HepG2 (cell line): Measurements from ENCODE around the gene WNT5B. TPM values are rescaled to one million over a fixed set of nuclear protein-coding genes. Genes with fewer than 3 reads are reported as not detected.

Source experiments
- AKAP8 ChIP-seq: sonication (generic); formaldehyde crosslinking; IDR thresholded peaks from 2 replicates; pipeline ENCODE4 v1.5.1; 2020; ENCODE audit warnings: mild to moderate bottlenecking, missing genetic modification reagents
- ARID2 ChIP-seq: sonication (generic); formaldehyde crosslinking; IDR thresholded peaks from 2 replicates; pipeline ENCODE4 v1.8.1; 2022; ENCODE audit warnings: mild to moderate bottlenecking, missing genetic modification reagents, borderline replicate concordance
- ATF1 ChIP-seq: IDR thresholded peaks from 2 replicates; pipeline ENCODE4 v1.6.1; 2016; ENCODE audit warnings: mild to moderate bottlenecking, control low read depth
- DNMT1 ChIP-seq: sonication (generic); formaldehyde crosslinking; IDR thresholded peaks from 2 replicates; pipeline ENCODE4 v1.5.1; 2020; ENCODE audit warnings: mild to moderate bottlenecking, missing genetic modification reagents
- ELF1 ChIP-seq: sonication (generic); formaldehyde crosslinking; IDR thresholded peaks from 2 replicates; pipeline ENCODE4 v1.4.0; 2020; ENCODE audit warnings: missing genetic modification reagents
- ELF3 ChIP-seq: IDR thresholded peaks from 2 replicates; pipeline ENCODE4 v1.6.1; 2016; ENCODE audit warnings: missing genetic modification reagents, missing compliant biosample characterization
- EZH2 ChIP-seq: conservative IDR thresholded peaks from 2 replicates; pipeline ENCODE4 v1.6.1; 2012; ENCODE audit warnings: mild to moderate bottlenecking, low read depth, low read length, moderate library complexity
- HMGA1 ChIP-seq: sonication (generic); formaldehyde crosslinking; conservative IDR thresholded peaks from 2 replicates; pipeline ENCODE4 v1.4.0; 2020; ENCODE audit warnings: missing genetic modification reagents
- RARA ChIP-seq: IDR thresholded peaks from 2 replicates; pipeline ENCODE4 v1.6.1; 2016; ENCODE audit warnings: missing genetic modification reagents, missing compliant biosample characterization
- RBFOX2 ChIP-seq: fragments of 200-400 bp; formaldehyde crosslinking; IDR thresholded peaks from 2 replicates; pipeline ENCODE4 v1.6.1; 2017; ENCODE audit warnings: low read depth, mild to moderate bottlenecking, low read length
- SRY ChIP-seq: sonication (generic); formaldehyde crosslinking; IDR thresholded peaks from 2 replicates; pipeline ENCODE4 v1.8.0; 2022; ENCODE audit warnings: mild to moderate bottlenecking, missing genetic modification reagents
- TFE3 ChIP-seq: IDR thresholded peaks from 2 replicates; pipeline ENCODE4 v1.6.1; 2016
- ZBTB38 ChIP-seq: sonication (generic); formaldehyde crosslinking; IDR thresholded peaks from 2 replicates; pipeline ENCODE4 v1.5.1; 2020; ENCODE audit warnings: mild to moderate bottlenecking, missing genetic modification reagents
- ZFP37 ChIP-seq: sonication (generic); formaldehyde crosslinking; IDR thresholded peaks from 2 replicates; pipeline ENCODE4 v1.4.0; 2020; ENCODE audit warnings: missing genetic modification reagents, borderline replicate concordance
- ZNF20 ChIP-seq: sonication (generic); formaldehyde crosslinking; IDR thresholded peaks from 2 replicates; pipeline ENCODE4 v1.4.0; 2020; ENCODE audit warnings: mild to moderate bottlenecking, moderate library complexity, missing genetic modification reagents
- ZNF282 ChIP-seq: fragments of 450-650 bp; IDR thresholded peaks from 2 replicates; pipeline ENCODE4 v1.6.1; 2018; ENCODE audit not compliant: partially characterized antibody
- ZNF382 ChIP-seq: sonication (generic); formaldehyde crosslinking; IDR thresholded peaks from 2 replicates; pipeline ENCODE4 v1.5.0; 2020; ENCODE audit warnings: missing genetic modification reagents, mild to moderate bottlenecking, borderline replicate concordance
- ZNF460 ChIP-seq: sonication (generic); formaldehyde crosslinking; IDR thresholded peaks from 2 replicates; pipeline ENCODE4 v1.5.1; 2020; ENCODE audit warnings: missing genetic modification reagents, mild to moderate bottlenecking, borderline replicate concordance
- ZNF616 ChIP-seq: sonication (generic); formaldehyde crosslinking; IDR thresholded peaks from 2 replicates; pipeline ENCODE4 v1.5.0; 2020; ENCODE audit warnings: low read depth, mild to moderate bottlenecking, missing genetic modification reagents
- ZNF784 ChIP-seq: sonication (generic); formaldehyde crosslinking; IDR thresholded peaks from 2 replicates; pipeline ENCODE4 v1.5.1; 2020; ENCODE audit warnings: missing genetic modification reagents, mild to moderate bottlenecking, borderline replicate concordance
- polyA plus RNA-seq, 8 experiments: library from polyadenylated mRNA; depleted of rRNA in 3 of 8; stranded (reverse) in 7 of 8; unstranded in 1 of 8; fragments of >200 nt; fragmentation: Illumina TruSeq in 4 of 8; extraction: Trizol in 4 of 8; gene quantifications; 2 replicates each; pipeline versions ENCODE4 v1.2.1 to v1.2.3, GENCODE V29; 2011 to 2016; ENCODE audit warnings: low read depth in 4 of 8, missing spikeins in 1 of 8, mixed read lengths in 1 of 8; ENCODE audit not compliant: insufficient read depth in 1 of 8
- total RNA-seq, 5 experiments: library from RNA; depleted of rRNA; stranded (reverse); fragments of >200 nt; fragmentation: Illumina TruSeq; extraction: Trizol; gene quantifications; 2 replicates each; pipeline ENCODE4 v1.2.3, GENCODE V29; 2016; ENCODE audit warnings: low read depth in 1 of 5
- TF ChIP-seq, protein P1 (sequence below): sonication (generic); formaldehyde crosslinking; IDR thresholded peaks from 2 replicates; pipeline ENCODE4 v1.4.0; 2020; ENCODE audit warnings: missing genetic modification reagents, borderline replicate concordance
- TF ChIP-seq, protein P2 (sequence below): sonication (generic); formaldehyde crosslinking; IDR thresholded peaks from 2 replicates; pipeline ENCODE4 v1.5.0; 2020; ENCODE audit warnings: mild to moderate bottlenecking, missing genetic modification reagents, moderate library complexity

Gene WNT5B
- total and polyA plus RNA-seq, 2 of the 13 experiments (the other 11 are each of a cell fraction or from before 2014, with no cell fraction given) = 0.04 TPM; not detected in 1

GRCh38 chr12:1661553-1662335, 32.7 kb downstream of the WNT5B start (continued):
- TF ChIP-seq, protein P1, sequence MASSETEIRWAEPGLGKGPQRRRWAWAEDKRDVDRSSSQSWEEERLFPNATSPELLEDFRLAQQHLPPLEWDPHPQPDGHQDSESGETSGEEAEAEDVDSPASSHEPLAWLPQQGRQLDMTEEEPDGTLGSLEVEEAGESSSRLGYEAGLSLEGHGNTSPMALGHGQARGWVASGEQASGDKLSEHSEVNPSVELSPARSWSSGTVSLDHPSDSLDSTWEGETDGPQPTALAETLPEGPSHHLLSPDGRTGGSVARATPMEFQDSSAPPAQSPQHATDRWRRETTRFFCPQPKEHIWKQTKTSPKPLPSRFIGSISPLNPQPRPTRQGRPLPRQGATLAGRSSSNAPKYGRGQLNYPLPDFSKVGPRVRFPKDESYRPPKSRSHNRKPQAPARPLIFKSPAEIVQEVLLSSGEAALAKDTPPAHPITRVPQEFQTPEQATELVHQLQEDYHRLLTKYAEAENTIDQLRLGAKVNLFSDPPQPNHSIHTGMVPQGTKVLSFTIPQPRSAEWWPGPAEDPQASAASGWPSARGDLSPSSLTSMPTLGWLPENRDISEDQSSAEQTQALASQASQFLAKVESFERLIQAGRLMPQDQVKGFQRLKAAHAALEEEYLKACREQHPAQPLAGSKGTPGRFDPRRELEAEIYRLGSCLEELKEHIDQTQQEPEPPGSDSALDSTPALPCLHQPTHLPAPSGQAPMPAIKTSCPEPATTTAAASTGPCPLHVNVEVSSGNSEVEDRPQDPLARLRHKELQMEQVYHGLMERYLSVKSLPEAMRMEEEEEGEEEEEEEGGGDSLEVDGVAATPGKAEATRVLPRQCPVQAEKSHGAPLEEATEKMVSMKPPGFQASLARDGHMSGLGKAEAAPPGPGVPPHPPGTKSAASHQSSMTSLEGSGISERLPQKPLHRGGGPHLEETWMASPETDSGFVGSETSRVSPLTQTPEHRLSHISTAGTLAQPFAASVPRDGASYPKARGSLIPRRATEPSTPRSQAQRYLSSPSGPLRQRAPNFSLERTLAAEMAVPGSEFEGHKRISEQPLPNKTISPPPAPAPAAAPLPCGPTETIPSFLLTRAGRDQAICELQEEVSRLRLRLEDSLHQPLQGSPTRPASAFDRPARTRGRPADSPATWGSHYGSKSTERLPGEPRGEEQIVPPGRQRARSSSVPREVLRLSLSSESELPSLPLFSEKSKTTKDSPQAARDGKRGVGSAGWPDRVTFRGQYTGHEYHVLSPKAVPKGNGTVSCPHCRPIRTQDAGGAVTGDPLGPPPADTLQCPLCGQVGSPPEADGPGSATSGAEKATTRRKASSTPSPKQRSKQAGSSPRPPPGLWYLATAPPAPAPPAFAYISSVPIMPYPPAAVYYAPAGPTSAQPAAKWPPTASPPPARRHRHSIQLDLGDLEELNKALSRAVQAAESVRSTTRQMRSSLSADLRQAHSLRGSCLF (CRISPR knock-in tag) = no peak
- TF ChIP-seq HMGA1 (CRISPR knock-in tag) (no peak), TFE3 (CRISPR knock-in tag) (peak; percentile 68; the same call in 1 of the 2 replicates), AKAP8 (no peak), ZNF616 (CRISPR knock-in tag) (no peak), ZBTB38 (CRISPR knock-in tag) (0 out of 2 replicates have a peak, but pooled peaks have one; percentile 62), RBFOX2 (peak; percentile 82), DNMT1 (CRISPR knock-in tag) (no peak), ZNF784 (CRISPR knock-in tag) (no peak), ZFP37 (CRISPR knock-in tag) (no peak), ZNF460 (CRISPR knock-in tag) (no peak), ELF3 (CRISPR knock-in tag) (peak; percentile 37; the same call in 1 of the 2 replicates), ZNF20 (CRISPR knock-in tag) (no peak), ZNF282 (no peak), ELF1 (no peak; the same call in 1 of the 2 replicates), RARA (CRISPR knock-in tag) (peak; percentile 69), SRY (no peak), ZNF382 (no peak), ATF1 (CRISPR knock-in tag) (no peak), ARID2 (CRISPR knock-in tag) (no peak), EZH2 (no peak)
- TF ChIP-seq, protein P2, sequence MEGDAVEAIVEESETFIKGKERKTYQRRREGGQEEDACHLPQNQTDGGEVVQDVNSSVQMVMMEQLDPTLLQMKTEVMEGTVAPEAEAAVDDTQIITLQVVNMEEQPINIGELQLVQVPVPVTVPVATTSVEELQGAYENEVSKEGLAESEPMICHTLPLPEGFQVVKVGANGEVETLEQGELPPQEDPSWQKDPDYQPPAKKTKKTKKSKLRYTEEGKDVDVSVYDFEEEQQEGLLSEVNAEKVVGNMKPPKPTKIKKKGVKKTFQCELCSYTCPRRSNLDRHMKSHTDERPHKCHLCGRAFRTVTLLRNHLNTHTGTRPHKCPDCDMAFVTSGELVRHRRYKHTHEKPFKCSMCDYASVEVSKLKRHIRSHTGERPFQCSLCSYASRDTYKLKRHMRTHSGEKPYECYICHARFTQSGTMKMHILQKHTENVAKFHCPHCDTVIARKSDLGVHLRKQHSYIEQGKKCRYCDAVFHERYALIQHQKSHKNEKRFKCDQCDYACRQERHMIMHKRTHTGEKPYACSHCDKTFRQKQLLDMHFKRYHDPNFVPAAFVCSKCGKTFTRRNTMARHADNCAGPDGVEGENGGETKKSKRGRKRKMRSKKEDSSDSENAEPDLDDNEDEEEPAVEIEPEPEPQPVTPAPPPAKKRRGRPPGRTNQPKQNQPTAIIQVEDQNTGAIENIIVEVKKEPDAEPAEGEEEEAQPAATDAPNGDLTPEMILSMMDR = peak; percentile 21; the same call in 1 of the 2 replicates
